B cell (primary cell): Measurements from ENCODE around the gene RERE. TPM values are rescaled to one million over a fixed set of nuclear protein-coding genes. Genes with fewer than 3 reads are reported as not detected.

Source experiments
- ATAC-seq: fragments of 200-7000 bp; cut with Tn5 transposase; one replicate; pipeline ENCODE4 v1.10.0; 2021; ENCODE audit warnings: low read depth, mild to moderate bottlenecking, moderate number of reproducible peaks, moderate library complexity
- CTCF ChIA-PET: fragments of 350-600 bp; sonication (Branson Sonifier 250); formaldehyde crosslinking; loops from one replicate; lab custom pipeline; 2021; ENCODE audit warnings: antibody characterized with exemption, inconsistent platforms; lab: Charles Lee
- POLR2A ChIA-PET: fragments of 350-600 bp; sonication (Branson Sonifier 250); formaldehyde crosslinking; loops from one replicate; lab custom pipeline; 2021; ENCODE audit warnings: antibody characterized with exemption; lab: Charles Lee
- DNase-seq: peaks from one replicate; pipeline ENCODE4 v3.0.0; 2013
- H2AFZ ChIP-seq: 2 replicates; pipeline ENCODE4 v1.6.1; 2012; ENCODE audit warnings: mild to moderate bottlenecking, low read depth, low read length; ENCODE audit not compliant: insufficient read depth, poor library complexity, severe bottlenecking
- H3K27ac ChIP-seq, 2 donors: 1 replicate in 1 of 2; 2 replicates in 1 of 2; pipeline ENCODE4 v1.5.1; 2012 to 2013; ENCODE audit warnings: low read length in 2 of 2, mild to moderate bottlenecking in 2 of 2, moderate library complexity in 1 of 2
- H3K27me3 ChIP-seq, 4 experiments: fragments of 200-600 bp in 1 of 4; sonication (generic) in 1 of 4; replicated peaks in 1 of 4; 1 replicate in 2 of 4; 2 replicates in 2 of 4; pipeline versions ENCODE4 v1.6.1 to v1.7.0; 2013 to 2016; ENCODE audit warnings: low read length in 3 of 4, mild to moderate bottlenecking in 2 of 4, mixed read lengths in 1 of 4, moderate library complexity in 1 of 4; ENCODE audit not compliant: insufficient read depth in 4 of 4, control insufficient read depth in 3 of 4; ENCODE audit errors: control extremely low read depth in 1 of 4
- H3K36me3 ChIP-seq, 2 experiments: replicated peaks in 1 of 2; 1 replicate in 1 of 2; 2 replicates in 1 of 2; pipeline versions ENCODE4 v1.6.1 to v1.7.1; 2013; ENCODE audit warnings: low read length in 1 of 2; ENCODE audit not compliant: insufficient read depth in 2 of 2, control insufficient read depth in 1 of 2; ENCODE audit errors: control extremely low read depth in 1 of 2, extremely low read depth in 1 of 2
- H3K4me1 ChIP-seq, 2 donors: fragments of 200-600 bp in 1 of 2; sonication (generic) in 1 of 2; 1 replicate in 1 of 2; 2 replicates in 1 of 2; pipeline versions ENCODE4 v1.5.1 to v1.6.1; 2013 to 2017; ENCODE audit warnings: low read length in 2 of 2; ENCODE audit not compliant: control insufficient read depth in 2 of 2, insufficient read depth in 2 of 2
- H3K4me2 ChIP-seq: replicated peaks from 2 replicates; pipeline ENCODE3; 2012; ENCODE audit warnings: mild to moderate bottlenecking, low read depth, low read length; ENCODE audit not compliant: poor library complexity, severe bottlenecking
- H3K4me3 ChIP-seq, 5 experiments: fragments of 200-600 bp in 1 of 5; sonication (generic) in 1 of 5; 1 replicate in 3 of 5; 2 replicates in 2 of 5; pipeline versions ENCODE4 v1.5.1 to v1.7.0; 2011 to 2016; ENCODE audit warnings: low read length in 4 of 5, mild to moderate bottlenecking in 4 of 5, low read depth in 2 of 5, control low read depth in 1 of 5, moderate library complexity in 1 of 5; ENCODE audit not compliant: insufficient read depth in 1 of 5; ENCODE audit errors: control extremely low read depth in 1 of 5, extremely low read depth in 1 of 5
- H3K79me2 ChIP-seq: fragments of 200-600 bp; sonication (generic); one replicate; pipeline ENCODE4 v1.6.0; 2016; ENCODE audit warnings: low read length; ENCODE audit not compliant: control insufficient read depth, insufficient read depth
- H3K9ac ChIP-seq: fragments of 200-600 bp; sonication (generic); 2 replicates; pipeline ENCODE4 v1.6.1; 2017; ENCODE audit warnings: mild to moderate bottlenecking, low read length, moderate library complexity
- H3K9me3 ChIP-seq, 3 donors: one replicate each; pipeline versions ENCODE4 v1.6.1 to v1.7.1; 2013; ENCODE audit warnings: low read length in 2 of 3; ENCODE audit not compliant: control insufficient read depth in 2 of 3, insufficient read depth in 1 of 3; ENCODE audit errors: control extremely low read depth in 1 of 3
- H4K20me1 ChIP-seq: 2 replicates; pipeline ENCODE4 v1.6.0; 2012; ENCODE audit warnings: mild to moderate bottlenecking, low read length; ENCODE audit not compliant: insufficient read depth, control insufficient read depth, poor library complexity, severe bottlenecking
- H3K27ac Mint-ChIP-seq: one replicate; pipeline ENCODE4 v1.8.0; 2021; ENCODE audit warnings: mixed read lengths
- H3K27me3 Mint-ChIP-seq: one replicate; pipeline ENCODE4 v1.8.0; 2021; ENCODE audit warnings: mixed read lengths
- H3K4me1 Mint-ChIP-seq: one replicate; pipeline ENCODE4 v1.8.0; 2021; ENCODE audit warnings: mixed read lengths
- H3K4me3 Mint-ChIP-seq: one replicate; pipeline ENCODE4 v1.8.0; 2021; ENCODE audit warnings: mixed read lengths
- H3K9me3 Mint-ChIP-seq: one replicate; pipeline ENCODE4 v1.8.0; 2022; ENCODE audit warnings: mixed read lengths; ENCODE audit not compliant: insufficient read depth
- CTCF ChIP-seq: fragments of 200-600 bp; IDR thresholded peaks from one replicate; pipeline ENCODE4 v1.8.0; 2022; ENCODE audit warnings: antibody characterized with exemption, mild to moderate bottlenecking
- EZH2 ChIP-seq: IDR thresholded peaks from 2 replicates; pipeline ENCODE4 v1.6.1; 2012; ENCODE audit warnings: borderline replicate concordance, low read depth, mild to moderate bottlenecking, moderate library complexity, low read length; ENCODE audit not compliant: insufficient read depth, poor library complexity, severe bottlenecking
- WGBS: methylation state at CpG from one replicate; pipeline ENCODE4 v1.1.5; 2013; ENCODE audit warnings: missing lambda C conversion rate; ENCODE audit not compliant: insufficient coverage; 5-methylcytosine and 5-hydroxymethylcytosine counted together
- intact Hi-C: fragments of 100-400 bp; cut with micrococcal nuclease; formaldehyde crosslinking; loops from one replicate; pipeline ENCODE4 v1.10.0; 2022
- polyA plus RNA-seq: library from polyadenylated mRNA; depleted of rRNA; stranded (reverse); fragments of >200 nt; gene quantifications from 2 replicates; pipeline ENCODE4 v1.2.3, GENCODE V29; 2012
- total RNA-seq, 2 donors: library from RNA; stranded (reverse); fragments of 120-200 nt in 1 of 2; gene quantifications; 1 replicate in 1 of 2; 2 replicates in 1 of 2; pipeline versions ENCODE4 v1.2.3 to v1.2.4, GENCODE V29; 2013 to 2022

Gene RERE
- total and polyA plus RNA-seq, 2 donors (not counting 1 experiment from before 2014, with no cell fraction given), result 27.3 to 132 TPM

- Histone ChIP-seq H3K4me2 (no peak overlapping the region), H4K20me1 (no peaks in the 10 kb centered on the region), H3K4me1 (peaks cover 21% of the 10 kb centered on the region in 2 donors), H3K9ac (no peak overlapping the region), H2AFZ (no peak overlapping the region), H3K9me3 (no peaks in the 10 kb centered on the region), H3K79me2 (peaks cover 16% of the 10 kb centered on the region), H3K27me3 (no peaks in the 10 kb centered on the region), H3K4me3 (no peak overlapping the region), H3K27ac (no peak overlapping the region), H3K36me3 (peaks cover 7 to 28% of the 10 kb centered on the region in 2 experiments)
- Mint-ChIP-seq H3K27ac (no peak overlapping the region), H3K9me3 (no peaks in the 10 kb centered on the region), H3K27me3 (no peaks in the 10 kb centered on the region), H3K4me1 (peaks cover 41% of the 10 kb centered on the region), H3K4me3 (no peak overlapping the region)
- ATAC-seq (no peak), DNase-seq (no peak)
- no CpG with 5 or more reads among the region's 3 CpGs for WGBS
- intact Hi-C loops, result no loop called here
- ChIA-PET CTCF (interaction anchor here (0.7 to 1.2 kb wide), 4 partner anchors 13 to 108 kb away, joined by 3 to 5 read pairs (median 3); no protein-coding TSS in a partner anchor), POLR2A (interaction anchor here (0.6 kb wide), 1 partner anchor 199 kb away, joined by 3 read pairs; no protein-coding TSS in a partner anchor)
- TF ChIP-seq CTCF (no peak), EZH2 (no peak)
Observed at GRCh38 chr1:8538502-8538901, 278.9 kb downstream of the RERE start.

GRCh38 chr1:8537991-8538390, 279.4 kb downstream of the RERE start:
- Histone ChIP-seq H2AFZ (no peak overlapping the region), H3K9me3 (no peaks in the 10 kb centered on the region), H3K79me2 (peaks cover 20% of the 10 kb centered on the region), H3K4me1 (peaks cover 26% of the 10 kb centered on the region in 2 donors), H3K4me3 (no peak overlapping the region), H3K4me2 (no peak overlapping the region), H3K27ac (no peak overlapping the region), H3K27me3 (no peaks in the 10 kb centered on the region), H3K9ac (no peak overlapping the region), H3K36me3 (peaks cover 7 to 28% of the 10 kb centered on the region in 2 experiments), H4K20me1 (no peaks in the 10 kb centered on the region)
- no peak for DNase-seq
- Mint-ChIP-seq H3K9me3 (no peaks in the 10 kb centered on the region), H3K4me3 (no peak overlapping the region), H3K27ac (peak overlapping the region; percentile 64), H3K4me1 (peaks cover 46% of the 10 kb centered on the region), H3K27me3 (no peaks in the 10 kb centered on the region)
- WGBS, result no CpG with 5 or more reads among the region's 2 CpGs
- ChIA-PET CTCF (interaction anchor here (1.0 to 1.1 kb wide), 2 partner anchors 13 to 18 kb away, joined by 3 read pairs; no protein-coding TSS in a partner anchor), POLR2A (interaction anchor here (0.6 kb wide), 1 partner anchor 199 kb away, joined by 3 read pairs; no protein-coding TSS in a partner anchor)
- no peak for ATAC-seq
- intact Hi-C loops, result no loop called here
- TF ChIP-seq EZH2 (no peak), CTCF (no peak)
